PC-3 (cell line): ENCODE data around the gene ARHGAP5. TPM values are rescaled to one million over a fixed set of nuclear protein-coding genes. Genes with fewer than 3 reads are reported as not detected.

Experiments
- ATAC-seq: fragments of 200-7000 bp; cut with Tn5 transposase; 2 replicates; pipeline ENCODE4 v1.9.1; 2020; ENCODE audit warnings: mild to moderate bottlenecking, moderate library complexity
- BruUV-seq: library from RNA; stranded (reverse); fragments of 400-500 nt; replicated peaks from 2 replicates; lab custom pipeline; 2021; lab: Mats Ljungman, UMichigan
- CTCF ChIA-PET: fragments of 300-600 bp; sonication (Branson Sonifier 250); formaldehyde crosslinking; loops from one replicate; lab custom pipeline; 2022; ENCODE audit warnings: antibody characterized with exemption; lab: Charles Lee
- POLR2A ChIA-PET: fragments of 300-600 bp; sonication (Branson Sonifier 250); formaldehyde crosslinking; loops from one replicate; lab custom pipeline; 2022; ENCODE audit warnings: antibody characterized with exemption; ENCODE audit not compliant: unreplicated experiment; lab: Charles Lee
- DNase-seq: peaks from one replicate; pipeline ENCODE4 v3.0.0-alpha.2; 2015
- H2AFZ ChIP-seq: fragments of 300-600 bp; sonication (generic); 2 replicates; pipeline ENCODE4 v1.6.0; 2016; ENCODE audit warnings: antibody characterized with exemption, low read length
- H3F3A ChIP-seq: fragments of 300-600 bp; sonication (generic); one replicate; pipeline ENCODE4 v1.6.0; 2017; ENCODE audit warnings: antibody characterized with exemption, low read length, control low read depth, mild to moderate bottlenecking; ENCODE audit not compliant: unreplicated experiment
- H3K27ac ChIP-seq: fragments of 300-600 bp; sonication (generic); 2 replicates; pipeline ENCODE4 v1.5.1; 2016; ENCODE audit warnings: mild to moderate bottlenecking, low read length
- H3K27me3 ChIP-seq: fragments of 300-600 bp; sonication (generic); 2 replicates; pipeline ENCODE4 v1.6.1; 2016; ENCODE audit warnings: low read length, mixed read lengths
- H3K36me3 ChIP-seq: fragments of 300-600 bp; sonication (generic); 2 replicates; pipeline ENCODE4 v1.6.1; 2016; ENCODE audit warnings: low read depth, mixed run types, low read length, mixed read lengths
- H3K4me1 ChIP-seq: fragments of 300-600 bp; sonication (generic); 2 replicates; pipeline ENCODE4 v1.5.1; 2016; ENCODE audit warnings: low read length; ENCODE audit not compliant: insufficient read depth
- H3K4me2 ChIP-seq: fragments of 300-600 bp; sonication (generic); 2 replicates; pipeline ENCODE4 v1.6.0; 2016; ENCODE audit warnings: low read length
- H3K4me3 ChIP-seq: fragments of 300-600 bp; sonication (generic); 2 replicates; pipeline ENCODE4 v1.5.1; 2016; ENCODE audit warnings: mild to moderate bottlenecking, low read length, mixed read lengths
- H3K79me2 ChIP-seq: fragments of 300-600 bp; sonication (generic); 2 replicates; pipeline ENCODE4 v1.6.1; 2017; ENCODE audit warnings: low read length, mixed read lengths
- H3K9ac ChIP-seq: fragments of 300-600 bp; sonication (generic); 2 replicates; pipeline ENCODE4 v1.6.0; 2016; ENCODE audit warnings: mild to moderate bottlenecking, low read length
- H3K9me2 ChIP-seq: fragments of 300-600 bp; sonication (generic); replicated peaks from 2 replicates; pipeline ENCODE4 v1.6.1; 2016; ENCODE audit warnings: mixed run types, low read length, mixed read lengths
- H3K9me3 ChIP-seq: fragments of 300-600 bp; sonication (generic); 2 replicates; pipeline ENCODE4 v1.6.1; 2016; ENCODE audit warnings: low read length, mixed read lengths
- H4K20me1 ChIP-seq: fragments of 300-600 bp; sonication (generic); 2 replicates; pipeline ENCODE4 v1.6.1; 2016; ENCODE audit warnings: low read length, mixed read lengths
- EZH2 ChIP-seq: fragments of 300-600 bp; sonication (generic); IDR thresholded peaks from one replicate; pipeline ENCODE4 v1.6.1; 2017; ENCODE audit warnings: antibody characterized with exemption, mild to moderate bottlenecking, low read length; ENCODE audit not compliant: unreplicated experiment
- EZH2phosphoT487 ChIP-seq: fragments of 300-600 bp; sonication (generic); IDR thresholded peaks from 2 replicates; pipeline ENCODE4 v1.6.1; 2018; ENCODE audit warnings: mild to moderate bottlenecking, antibody characterized with exemption, low read length, borderline replicate concordance
- intact Hi-C: fragments of 100-400 bp; cut with micrococcal nuclease; formaldehyde crosslinking; loops from 2 replicates; pipeline ENCODE4 v1.9.0; 2023
- total RNA-seq: library from RNA; depleted of rRNA; stranded (reverse); fragments of >200 nt; gene quantifications from 2 replicates; pipeline ENCODE4 v1.2.3, GENCODE V29; 2014
- TF ChIP-seq, protein P1 (sequence below): fragments of 300-600 bp; sonication (generic); conservative IDR thresholded peaks from 2 replicates; pipeline ENCODE4 v1.5.1; 2017; ENCODE audit warnings: antibody characterized with exemption, low read depth, mild to moderate bottlenecking, low read length

ARHGAP5 gene
- total RNA-seq, 1 experiment from 2014 or later = 46.4 TPM

DNA sequence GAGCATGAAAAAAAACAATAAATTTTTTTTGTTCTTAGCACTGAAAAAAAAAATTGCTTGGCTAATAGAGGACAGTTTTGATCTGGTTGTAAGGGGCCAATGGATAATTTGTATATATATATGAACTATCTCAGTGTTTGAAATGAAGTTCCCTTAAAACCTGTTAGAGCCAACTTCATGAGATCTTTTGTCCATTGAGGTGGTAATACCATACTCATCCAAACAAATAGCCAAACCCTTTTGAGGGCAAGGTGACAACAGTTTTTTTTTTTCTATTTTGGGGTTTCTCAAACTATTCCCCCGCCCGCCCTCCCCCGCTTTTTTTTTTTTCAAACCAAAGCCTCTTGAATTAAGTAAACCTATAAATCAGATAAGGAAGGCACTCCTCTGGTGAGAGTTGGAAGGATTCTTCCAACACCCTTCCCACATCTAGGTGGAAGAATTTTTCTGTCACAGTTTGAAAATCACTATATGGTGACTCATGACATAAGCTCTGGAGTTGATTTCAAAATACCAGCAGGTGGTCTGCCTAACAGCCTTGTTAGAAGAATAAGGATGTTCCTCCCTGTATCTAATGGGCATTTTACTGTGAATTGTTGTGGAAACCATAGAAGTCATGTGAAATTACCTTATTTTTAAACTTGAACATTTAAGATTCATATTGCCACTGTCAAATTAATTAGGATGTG is 10.2 kb downstream of the ARHGAP5 start:
- POLR2A ChIA-PET = interaction anchor here (0.5 kb wide), 2 partner anchors 386 to 681 kb away, joined by 4 to 5 read pairs; no protein-coding TSS in a partner anchor
- peak overlapping the region; percentile 6; the same call in 1 of the 2 replicates for H3K4me2 ChIP-seq
- intact Hi-C loops = no loop called here
- TF ChIP-seq EZH2phosphoT487 (no peak), EZH2 (no peak)
- TF ChIP-seq, protein P1, sequence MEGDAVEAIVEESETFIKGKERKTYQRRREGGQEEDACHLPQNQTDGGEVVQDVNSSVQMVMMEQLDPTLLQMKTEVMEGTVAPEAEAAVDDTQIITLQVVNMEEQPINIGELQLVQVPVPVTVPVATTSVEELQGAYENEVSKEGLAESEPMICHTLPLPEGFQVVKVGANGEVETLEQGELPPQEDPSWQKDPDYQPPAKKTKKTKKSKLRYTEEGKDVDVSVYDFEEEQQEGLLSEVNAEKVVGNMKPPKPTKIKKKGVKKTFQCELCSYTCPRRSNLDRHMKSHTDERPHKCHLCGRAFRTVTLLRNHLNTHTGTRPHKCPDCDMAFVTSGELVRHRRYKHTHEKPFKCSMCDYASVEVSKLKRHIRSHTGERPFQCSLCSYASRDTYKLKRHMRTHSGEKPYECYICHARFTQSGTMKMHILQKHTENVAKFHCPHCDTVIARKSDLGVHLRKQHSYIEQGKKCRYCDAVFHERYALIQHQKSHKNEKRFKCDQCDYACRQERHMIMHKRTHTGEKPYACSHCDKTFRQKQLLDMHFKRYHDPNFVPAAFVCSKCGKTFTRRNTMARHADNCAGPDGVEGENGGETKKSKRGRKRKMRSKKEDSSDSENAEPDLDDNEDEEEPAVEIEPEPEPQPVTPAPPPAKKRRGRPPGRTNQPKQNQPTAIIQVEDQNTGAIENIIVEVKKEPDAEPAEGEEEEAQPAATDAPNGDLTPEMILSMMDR = no peak
- peak; percentile 73 for DNase-seq
- H3K9me3 ChIP-seq = no peaks in the 10 kb centered on the region
- H3K27me3 ChIP-seq = no peaks in the 10 kb centered on the region
- BruUV-seq = no TSS peak
- peaks cover 19% of the 10 kb centered on the region for H3K36me3 ChIP-seq
- no peaks in the 10 kb centered on the region for H3F3A ChIP-seq
- CTCF ChIA-PET = interaction anchor here (0.6 kb wide), 1 partner anchor 42 kb away, joined by 3 read pairs; no protein-coding TSS in a partner anchor
- peaks cover 32% of the 10 kb centered on the region for H3K4me1 ChIP-seq
- H2AFZ ChIP-seq = no peak overlapping the region
- no peak overlapping the region for H3K9ac ChIP-seq
- peaks cover 49% of the 10 kb centered on the region for H4K20me1 ChIP-seq
- no peak overlapping the region for H3K4me3 ChIP-seq
- H3K9me2 ChIP-seq = no peaks in the 10 kb centered on the region
- no peak overlapping the region for H3K27ac ChIP-seq
- peaks cover 83% of the 10 kb centered on the region for H3K79me2 ChIP-seq
- ATAC-seq = peak; percentile 74

DNA sequence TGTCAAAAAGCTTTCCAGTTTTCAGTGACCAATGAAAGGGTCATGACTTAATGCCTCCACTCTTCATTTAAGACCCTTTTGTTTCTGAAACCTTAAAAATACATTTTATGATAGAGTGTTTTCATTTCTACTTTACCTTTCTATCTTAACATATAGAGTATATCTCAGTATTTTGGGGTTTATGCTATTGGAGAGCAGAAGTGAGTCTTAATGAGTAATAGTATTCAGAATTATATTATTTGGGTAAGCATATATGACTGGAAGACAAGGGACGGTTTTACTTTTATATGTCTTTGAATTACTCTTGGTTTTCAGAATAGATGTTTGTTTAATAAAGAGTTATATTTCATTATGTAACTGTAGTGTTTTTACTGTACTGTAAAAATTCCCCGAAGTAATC is 10.8 kb downstream of the ARHGAP5 start:
- Histone ChIP-seq H3K27me3 (no peaks in the 10 kb centered on the region), H2AFZ (no peak overlapping the region), H4K20me1 (peaks cover 46% of the 10 kb centered on the region), H3K4me3 (no peak overlapping the region), H3K79me2 (peaks cover 77% of the 10 kb centered on the region), H3F3A (no peaks in the 10 kb centered on the region), H3K9ac (no peak overlapping the region), H3K36me3 (peaks cover 22% of the 10 kb centered on the region), H3K4me1 (peaks cover 30% of the 10 kb centered on the region), H3K9me3 (no peaks in the 10 kb centered on the region), H3K27ac (no peak overlapping the region), H3K4me2 (no peak overlapping the region), H3K9me2 (no peaks in the 10 kb centered on the region)
- intact Hi-C loops = no loop called here
- TF ChIP-seq, protein P1 = no peak
- no peak for TF ChIP-seq EZH2
- TF ChIP-seq EZH2phosphoT487 = no peak
- ChIA-PET CTCF (no interaction called here), POLR2A (interaction anchor here (0.5 kb wide), 1 partner anchor 682 kb away, joined by 5 read pairs; no protein-coding TSS in a partner anchor)
- no TSS peak for BruUV-seq
- ATAC-seq (peak; percentile 42), DNase-seq (no peak)

DNA sequence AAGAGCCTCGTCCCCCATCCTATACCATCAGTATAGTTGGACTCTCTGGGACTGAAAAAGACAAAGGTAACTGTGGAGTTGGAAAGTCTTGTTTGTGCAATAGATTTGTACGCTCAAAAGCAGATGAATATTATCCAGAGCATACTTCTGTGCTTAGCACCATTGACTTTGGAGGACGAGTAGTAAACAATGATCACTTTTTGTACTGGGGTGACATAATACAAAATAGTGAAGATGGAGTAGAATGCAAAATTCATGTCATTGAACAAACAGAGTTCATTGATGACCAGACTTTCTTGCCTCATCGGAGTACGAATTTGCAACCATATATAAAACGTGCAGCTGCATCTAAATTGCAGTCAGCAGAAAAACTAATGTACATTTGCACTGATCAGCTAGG is 13.6 kb downstream of the ARHGAP5 start:
- TF ChIP-seq, protein P1 = no peak
- no peak for TF ChIP-seq EZH2
- TF ChIP-seq EZH2phosphoT487 = no peak
- ChIA-PET CTCF (no interaction called here), POLR2A (no interaction called here)
- H3K9ac ChIP-seq = no peak overlapping the region
- H3K79me2 ChIP-seq = peaks cover 57% of the 10 kb centered on the region
- no TSS peak for BruUV-seq
- H3K27ac ChIP-seq = no peak overlapping the region
- H3K4me3 ChIP-seq = no peak overlapping the region
- H2AFZ ChIP-seq = no peak overlapping the region
- no peaks in the 10 kb centered on the region for H3F3A ChIP-seq
- peaks cover 25% of the 10 kb centered on the region for H3K36me3 ChIP-seq
- no peak for DNase-seq
- peaks cover 16% of the 10 kb centered on the region for H3K4me1 ChIP-seq
- no peak overlapping the region for H3K4me2 ChIP-seq
- H4K20me1 ChIP-seq = peaks cover 28% of the 10 kb centered on the region
- H3K27me3 ChIP-seq = no peaks in the 10 kb centered on the region
- intact Hi-C loops = no loop called here
- no peak for ATAC-seq
- H3K9me2 ChIP-seq = no peaks in the 10 kb centered on the region
- no peaks in the 10 kb centered on the region for H3K9me3 ChIP-seq
